NCI-H510A treated with DMSO at 0.1 percent for 48 hours (cell line): ENCODE measurements around the gene UPK2.
"Not testable (repeated sequence)": the region's sequence is repeated elsewhere in the genome, so short reads cannot be mapped to it uniquely, and the experiment has no call there.

Experiments
- DNase-seq: peaks from one replicate; lab custom pipeline; 2025; lab: John Stamatoyannopoulos, UW

Gene UPK2

GRCh38 chr11:118988280-118988679 lies 32.2 kb downstream of the UPK2 start:
- DNase-seq, result peak; percentile 76

GRCh38 chr11:118991486-118992038 lies 35.5 kb downstream of the UPK2 start:
- not testable (repeated sequence) for DNase-seq

- peak; percentile 32 for DNase-seq
These were observed 41.0 kb downstream of the UPK2 start for GRCh38 chr11:118996926-118997626.

- peak; percentile 95 for DNase-seq
These were observed 41.7 kb downstream of the UPK2 start, which contains the start of gene CENATAC for GRCh38 chr11:118997627-118998387. Gene CENATAC (plus strand): TSS chr11:118998138. CDS start chr11:118998198, 60 bp downstream.

GRCh38 chr11:118998388-118998717 lies 42.3 kb downstream of the UPK2 start:
- no peak for DNase-seq

GRCh38 chr11:118998822-118999221 lies 42.7 kb downstream of the UPK2 start:
- no peak for DNase-seq

- no peak for DNase-seq
These were observed 44.8 kb downstream of the UPK2 start for GRCh38 chr11:119000906-119001305.

- DNase-seq, result no peak
These were observed 50.6 kb downstream of the UPK2 start for GRCh38 chr11:119006656-119007055.
